ENCODE data around the gene EHMT2.

The EHMT2 gene

GRCh38 chr6:31901953-31902643 is 4.6 kb upstream of the EHMT2 start, which contains the start of gene ZBTB12 (continued):
- TF ChIP-seq HIC1 (tag by site-specific recombination; IDR thresholded peaks at IDR 0.05) (peak; percentile 78; the same call in 1 of the 2 replicates), ZNF148 (tag by site-specific recombination; IDR thresholded peaks at IDR 0.05; ENCODE audit: borderline replicate concordance) (no peak), ZNF132 (tag by site-specific recombination; IDR thresholded peaks at IDR 0.05; ENCODE audit: borderline replicate concordance) (no peak), ZNF398 (tag by site-specific recombination; IDR thresholded peaks at IDR 0.05) (peak; percentile 97), YY1 (tag by site-specific recombination; IDR thresholded peaks at IDR 0.05) (0 out of 2 replicates have a peak, but pooled peaks have one; percentile 20), ZNF341 (tag by site-specific recombination; IDR thresholded peaks at IDR 0.05; ENCODE audit: low read depth) (peak; percentile 41; the same call in 1 of the 2 replicates), ZNF404 (tag by site-specific recombination; IDR thresholded peaks at IDR 0.05) (no peak), GLI4 (tag by site-specific recombination; IDR thresholded peaks at IDR 0.05) (no peak), ZNF10 (tag by site-specific recombination; IDR thresholded peaks at IDR 0.05) (no peak), ZNF311 (tag by site-specific recombination; IDR thresholded peaks at IDR 0.05; ENCODE audit: borderline replicate concordance) (no peak), ZNF121 (tag by site-specific recombination; IDR thresholded peaks at IDR 0.05) (no peak), ZNF677 (tag by site-specific recombination; IDR thresholded peaks at IDR 0.05) (no peak), ZBTB44 (tag by site-specific recombination; IDR thresholded peaks at IDR 0.05) (no peak; the same call in 1 of the 2 replicates), ZBTB17 (tag by site-specific recombination; IDR thresholded peaks at IDR 0.05) (peak; percentile 71), ZNF433 (tag by site-specific recombination; IDR thresholded peaks at IDR 0.05; ENCODE audit: low read depth) (no peak), PRDM4 (tag by site-specific recombination; IDR thresholded peaks at IDR 0.05) (no peak), PRDM2 (tag by site-specific recombination; IDR thresholded peaks at IDR 0.05; ENCODE audit: borderline replicate concordance) (no peak), ZNF292 (tag by site-specific recombination; IDR thresholded peaks at IDR 0.05; ENCODE audit: borderline replicate concordance, low read depth) (no peak), ZNF610 (tag by site-specific recombination; IDR thresholded peaks at IDR 0.05; ENCODE audit: borderline replicate concordance) (peak; percentile 61; the same call in 1 of the 2 replicates), ZNF791 (tag by site-specific recombination; IDR thresholded peaks at IDR 0.05) (no peak)
